Activated CD8-positive, alpha-beta memory T cell treated with anti-CD3 and anti-CD28 coated beads for 48 hours (primary cell): ENCODE results near the gene VDR.

Source experiments
- DNase-seq, 3 experiments: peaks; one replicate each; pipeline ENCODE4 v3.0.0-alpha.2; 2020; ENCODE audit warnings: low read depth in 2 of 3, low spot score in 2 of 3

Gene VDR

GRCh38 chr12:47904713-47905709 lies at the start of gene VDR:
TSS of gene VDR (minus strand) at chr12:47904994. CDS start at chr12:47879113, 25,881 bp downstream.
- peak in 2 of 3 experiments; percentile 56 to 58 for DNase-seq

GRCh38 chr12:47954058-47954457 lies 49.3 kb upstream of the VDR start:
- DNase-seq = no peak

GRCh38 chr12:47950856-47951468 lies 46.2 kb upstream of the VDR start:
- no peak for DNase-seq

- DNase-seq = peak in 1 of 3 experiments; percentile 26
These were observed 44.9 kb upstream of the VDR start for GRCh38 chr12:47949441-47950341.

GRCh38 chr12:47947341-47947740 lies 42.5 kb upstream of the VDR start:
- DNase-seq = no peak

- no peak for DNase-seq
These were observed 41.9 kb upstream of the VDR start for GRCh38 chr12:47946413-47947323.

- DNase-seq = no peak
These were observed 40.5 kb upstream of the VDR start for GRCh38 chr12:47945341-47945728.

GRCh38 chr12:47944685-47945340 lies 40.0 kb upstream of the VDR start:
- DNase-seq = no peak

- no peak for DNase-seq
These were observed 39.0 kb upstream of the VDR start for GRCh38 chr12:47943623-47944340.

GRCh38 chr12:47942614-47943225 lies 37.9 kb upstream of the VDR start:
- no peak for DNase-seq

GRCh38 chr12:47941871-47942613 lies 37.2 kb upstream of the VDR start:
- DNase-seq = peak in 1 of 3 experiments; percentile 26

- DNase-seq = no peak
These were observed 36.6 kb upstream of the VDR start for GRCh38 chr12:47941475-47941780.

- DNase-seq = no peak
These were observed 36.1 kb upstream of the VDR start for GRCh38 chr12:47940773-47941474.

- no peak for DNase-seq
These were observed 34.3 kb upstream of the VDR start for GRCh38 chr12:47939009-47939601.

GRCh38 chr12:47938594-47938993 lies 33.8 kb upstream of the VDR start:
- DNase-seq = no peak

GRCh38 chr12:47938093-47938492 lies 33.3 kb upstream of the VDR start:
- DNase-seq = no peak

- no peak for DNase-seq
These were observed 30.4 kb upstream of the VDR start for GRCh38 chr12:47935184-47935583.
